Lower leg skin (tissue), 4 donors: ENCODE results near the gene TM2D3. TPM values are rescaled to one million over a fixed set of nuclear protein-coding genes. Genes with fewer than 3 reads are reported as not detected.

Experiments used
- DNase-seq, 2 donors: peaks; one replicate each; pipeline ENCODE4 v3.0.0-alpha.2; 2019; ENCODE audit warnings: low spot score in 2 of 2
- H3K4me3 ChIP-seq: fragments of 200-600 bp; sonication (generic); 2 replicates; pipeline ENCODE4 v1.5.1; 2017; ENCODE audit warnings: mild to moderate bottlenecking, low read depth; ENCODE audit not compliant: poor library complexity, severe bottlenecking
- POLR2A ChIP-seq, 2 donors: fragments of 450-650 bp; IDR thresholded peaks; one replicate each; pipeline ENCODE4 v1.6.1; 2016 to 2017; ENCODE audit warnings: antibody characterized with exemption in 2 of 2, mild to moderate bottlenecking in 1 of 2, moderate library complexity in 1 of 2
- WGBS, 2 donors: methylation state at CpG; one replicate each; pipeline ENCODE4 v1.1.5; 2018; 5-methylcytosine and 5-hydroxymethylcytosine counted together
- intact Hi-C: fragments of 100-400 bp; cut with DNase I; formaldehyde crosslinking; loops from one replicate; pipeline ENCODE4 v1.15.0; 2023; ENCODE audit warnings: low total_unique reads
- total RNA-seq, 4 donors: library from RNA; depleted of rRNA; stranded (reverse); fragments of >200 nt; gene quantifications; one replicate each; pipeline ENCODE4 v1.1.0, GENCODE V29; 2016
- TF ChIP-seq, protein P1 (sequence below), 3 donors: fragments of 450-650 bp; IDR thresholded peaks; one replicate each; pipeline ENCODE4 v1.5.1; 2016; ENCODE audit warnings: antibody characterized with exemption in 3 of 3, mild to moderate bottlenecking in 3 of 3, moderate library complexity in 2 of 3

Gene TM2D3
- total RNA-seq, 4 donors from 2014 or later, result 33.8 to 59.4 (median 39.7) TPM

DNA sequence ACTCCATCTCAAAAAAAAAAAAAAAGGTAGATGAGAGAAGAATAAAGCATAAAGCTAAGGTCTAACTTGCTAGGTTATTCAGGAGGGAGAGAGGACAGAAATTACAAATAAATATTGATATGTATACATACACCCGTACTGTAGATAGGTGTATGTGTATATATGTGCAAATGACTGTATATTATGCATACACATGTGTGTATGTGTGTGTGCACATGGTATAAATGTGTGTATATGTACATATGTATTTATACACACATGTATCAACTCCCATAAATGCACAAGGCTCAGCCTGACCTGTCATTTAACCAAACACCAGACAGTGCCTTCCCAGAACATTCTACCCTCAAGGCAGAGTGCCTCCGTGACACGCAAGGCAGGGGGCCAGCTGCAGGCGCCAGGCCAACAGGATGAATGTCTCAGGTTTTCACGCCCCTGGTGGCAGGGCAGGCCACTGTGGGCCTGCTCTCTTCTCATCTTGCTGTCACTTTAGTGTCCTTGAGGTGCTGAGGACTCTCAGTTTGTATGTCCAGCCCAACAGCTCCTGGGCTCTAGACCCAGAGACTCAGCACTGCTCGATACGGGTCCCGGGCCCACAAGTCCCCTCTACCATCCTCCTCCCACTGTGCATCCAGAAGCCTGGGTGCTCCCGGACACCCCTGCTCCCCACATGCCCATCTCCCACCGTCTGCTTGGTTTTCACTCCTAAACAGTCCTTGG lies 40.4 kb downstream of the TM2D3 start:
- WGBS, 2 donors, result 78 to 87% methylated on average over 10 of the region's 10 CpGs

DNA sequence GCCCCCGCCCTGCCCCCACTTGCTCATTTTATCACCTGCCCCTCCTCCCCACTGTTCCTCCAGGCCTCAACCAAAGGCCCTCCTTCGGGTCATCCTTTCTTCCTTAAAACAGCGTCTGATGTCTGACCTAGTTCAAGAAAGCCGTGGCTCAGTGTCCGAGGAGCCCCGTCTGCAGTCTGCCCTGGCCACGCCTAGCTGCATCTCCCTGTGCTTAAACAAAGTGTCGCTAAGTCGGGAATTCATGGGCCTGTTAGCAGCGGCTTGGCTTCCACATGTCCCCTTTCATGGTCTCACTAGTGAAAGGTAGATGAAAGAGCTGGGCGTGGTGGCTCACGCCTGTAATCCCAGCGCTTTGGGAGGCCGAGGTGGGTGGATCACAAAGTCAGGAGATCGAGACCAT lies 41.2 kb downstream of the TM2D3 start:
- no peak for DNase-seq
- TF ChIP-seq, protein P1, sequence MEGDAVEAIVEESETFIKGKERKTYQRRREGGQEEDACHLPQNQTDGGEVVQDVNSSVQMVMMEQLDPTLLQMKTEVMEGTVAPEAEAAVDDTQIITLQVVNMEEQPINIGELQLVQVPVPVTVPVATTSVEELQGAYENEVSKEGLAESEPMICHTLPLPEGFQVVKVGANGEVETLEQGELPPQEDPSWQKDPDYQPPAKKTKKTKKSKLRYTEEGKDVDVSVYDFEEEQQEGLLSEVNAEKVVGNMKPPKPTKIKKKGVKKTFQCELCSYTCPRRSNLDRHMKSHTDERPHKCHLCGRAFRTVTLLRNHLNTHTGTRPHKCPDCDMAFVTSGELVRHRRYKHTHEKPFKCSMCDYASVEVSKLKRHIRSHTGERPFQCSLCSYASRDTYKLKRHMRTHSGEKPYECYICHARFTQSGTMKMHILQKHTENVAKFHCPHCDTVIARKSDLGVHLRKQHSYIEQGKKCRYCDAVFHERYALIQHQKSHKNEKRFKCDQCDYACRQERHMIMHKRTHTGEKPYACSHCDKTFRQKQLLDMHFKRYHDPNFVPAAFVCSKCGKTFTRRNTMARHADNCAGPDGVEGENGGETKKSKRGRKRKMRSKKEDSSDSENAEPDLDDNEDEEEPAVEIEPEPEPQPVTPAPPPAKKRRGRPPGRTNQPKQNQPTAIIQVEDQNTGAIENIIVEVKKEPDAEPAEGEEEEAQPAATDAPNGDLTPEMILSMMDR (IDR thresholded peaks at IDR 0.05), result no peak
- TF ChIP-seq POLR2A (IDR thresholded peaks at IDR 0.05), result no peak
- WGBS, 2 donors, result 94% methylated on average over 15 of the region's 15 CpGs
- intact Hi-C loops, result no loop called here
- H3K4me3 ChIP-seq, result no peak overlapping the region

More for the DNA sequence above, 40.4 kb downstream of the TM2D3 start:
- DNase-seq, result no peak
- H3K4me3 ChIP-seq, result no peak overlapping the region
- intact Hi-C loops, result no loop called here
- TF ChIP-seq, protein P1 (IDR thresholded peaks at IDR 0.05), result no peak

DNA sequence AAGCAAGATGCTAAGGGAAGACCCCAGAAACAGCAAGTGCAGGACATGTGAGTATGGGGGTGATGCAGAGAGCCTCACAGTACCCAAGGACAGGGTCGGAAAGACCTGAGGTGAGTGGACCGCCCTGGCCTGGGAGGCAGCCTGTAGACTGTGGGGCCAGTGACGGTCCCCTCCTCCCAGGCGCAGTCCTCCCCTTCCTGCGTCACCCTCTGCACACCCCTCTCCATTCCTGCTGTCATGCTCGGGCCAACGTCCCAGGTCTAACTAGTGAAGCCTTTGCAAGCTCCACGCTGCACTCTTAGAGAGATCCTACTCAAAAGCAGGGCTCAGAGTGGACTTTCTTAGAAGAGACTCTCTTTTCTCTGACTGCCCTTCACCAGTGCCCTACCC lies 41.6 kb downstream of the TM2D3 start:
- WGBS, 2 donors, result 91 to 95% methylated on average over 8 of the region's 8 CpGs
- no peak for DNase-seq
- TF ChIP-seq, protein P1 (IDR thresholded peaks at IDR 0.05), result no peak
- TF ChIP-seq POLR2A (IDR thresholded peaks at IDR 0.05), result no peak
- no peak overlapping the region for H3K4me3 ChIP-seq
- intact Hi-C loops, result no loop called here

DNA sequence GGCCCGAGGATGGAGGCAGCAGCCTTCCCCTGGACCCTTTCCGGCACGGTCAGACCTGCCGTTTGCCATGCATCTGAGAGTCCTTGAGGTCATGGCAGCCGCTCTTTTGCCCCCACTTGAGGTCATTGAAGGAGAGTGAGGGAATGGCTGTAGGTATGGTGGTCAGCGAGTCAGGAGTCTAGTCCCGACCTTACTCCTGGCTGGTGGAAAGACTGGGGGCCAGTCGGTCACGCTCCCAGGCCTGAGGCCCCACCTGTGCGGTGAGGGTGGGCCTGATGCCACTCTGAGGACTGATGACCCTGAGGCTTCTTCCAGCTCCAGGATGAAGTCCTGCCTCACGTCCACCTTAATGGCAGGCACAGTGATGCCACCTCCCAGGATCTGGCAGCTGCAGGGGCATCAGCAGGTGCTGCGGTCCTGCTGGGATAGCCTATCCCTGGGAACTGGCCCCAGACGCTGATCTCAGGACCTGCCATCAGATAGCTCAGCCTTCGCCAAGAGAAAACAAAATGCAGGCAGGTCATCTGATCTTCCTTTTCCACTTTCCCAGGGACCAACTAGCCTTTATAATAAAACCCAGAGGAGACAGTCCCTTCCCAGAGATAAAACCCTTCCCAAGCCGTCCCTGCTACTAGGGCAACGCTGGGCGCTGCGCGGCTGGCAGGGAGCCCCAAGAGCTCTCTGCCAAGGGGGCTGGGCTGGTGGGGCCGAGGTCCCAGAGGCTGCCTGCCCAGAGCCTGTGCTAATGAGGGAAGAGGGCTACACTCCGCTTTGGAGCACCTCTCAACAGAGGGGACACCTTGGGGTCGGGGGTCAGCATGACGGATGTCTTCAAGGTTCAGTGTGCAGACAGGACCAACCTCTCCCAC lies 42.2 kb downstream of the TM2D3 start:
- intact Hi-C loops, result no loop called here
- no peak overlapping the region for H3K4me3 ChIP-seq
- TF ChIP-seq, protein P1 (IDR thresholded peaks at IDR 0.05), result no peak
- no peak for TF ChIP-seq POLR2A (IDR thresholded peaks at IDR 0.05)
- 84 to 88% methylated on average over 22 to 23 of the region's 23 CpGs for WGBS, 2 donors
- DNase-seq, result no peak

DNA sequence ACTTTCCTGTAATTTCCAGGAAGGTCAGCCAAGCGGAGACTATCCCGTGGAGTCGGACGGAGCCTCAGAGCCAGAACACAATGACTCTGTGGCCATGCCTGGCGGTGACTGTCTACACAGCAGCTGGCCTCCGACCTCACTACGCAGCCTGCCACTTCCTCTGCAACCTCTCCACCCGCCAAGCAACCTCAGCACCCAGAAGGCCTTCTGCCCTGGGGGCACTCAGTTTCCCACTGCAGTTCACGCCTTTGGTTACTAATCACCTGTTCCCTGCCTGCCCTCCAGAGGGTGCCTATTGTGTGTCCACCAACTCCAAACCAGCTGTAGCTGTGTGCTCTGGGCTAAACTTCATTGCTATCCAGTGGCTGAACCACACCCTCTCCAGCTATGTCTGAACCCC lies 44.0 kb downstream of the TM2D3 start:
- WGBS, 2 donors, result 78 to 82% methylated on average over 9 of the region's 9 CpGs

More for the DNA sequence above, 44.0 kb downstream of the TM2D3 start:
- TF ChIP-seq POLR2A (IDR thresholded peaks at IDR 0.05), result no peak
- TF ChIP-seq, protein P1 (IDR thresholded peaks at IDR 0.05), result no peak
- no peak for DNase-seq
- intact Hi-C loops, result no loop called here
- H3K4me3 ChIP-seq, result no peak overlapping the region
